H1 (cell line): Measurements from ENCODE around the gene VPS54. TPM values are rescaled to one million over a fixed set of nuclear protein-coding genes. Genes with fewer than 3 reads are reported as not detected.

Source experiments
- CTCF ChIA-PET: fragments of 300-600 bp; sonication (Branson Sonifier 250); formaldehyde crosslinking; loops from one replicate; lab custom pipeline; 2021; ENCODE audit not compliant: partially characterized antibody; lab: Charles Lee
- POLR2A ChIA-PET: fragments of 300-600 bp; sonication (Branson Sonifier 250); formaldehyde crosslinking; loops from one replicate; lab custom pipeline; 2021; ENCODE audit warnings: inconsistent platforms; ENCODE audit not compliant: partially characterized antibody; lab: Charles Lee
- DNase-seq, 2 experiments: peaks; one replicate each; pipeline versions ENCODE4 v3.0.0 to v3.0.0-alpha.2; 2010 to 2022; ENCODE audit warnings: low spot score in 2 of 2, low read depth in 1 of 2, mixed read lengths in 1 of 2
- FAIRE-seq: peaks from 2 replicates; lab custom pipeline; 2011; peaks lifted over from hg19 to GRCh38; lab: Jason Lieb, UNC
- H2AFZ ChIP-seq: 2 replicates; pipeline ENCODE4 v1.8.1; 2012; ENCODE audit warnings: low read length, inconsistent platforms
- H2AK5ac ChIP-seq: 2 replicates; pipeline ENCODE4 v1.6.1; 2013; ENCODE audit warnings: low read depth, low read length
- H2BK120ac ChIP-seq: replicated peaks from 2 replicates; pipeline ENCODE3; 2013; ENCODE audit warnings: low read depth, low read length, inconsistent platforms
- H2BK12ac ChIP-seq: 2 replicates; pipeline ENCODE4 v1.6.1; 2013; ENCODE audit warnings: low read depth, low read length
- H2BK15ac ChIP-seq: 2 replicates; pipeline ENCODE4 v1.6.1; 2013; ENCODE audit warnings: low read length
- H2BK20ac ChIP-seq: 2 replicates; pipeline ENCODE4 v1.6.1; 2013; ENCODE audit warnings: low read length
- H2BK5ac ChIP-seq: 2 replicates; pipeline ENCODE4 v1.6.1; 2013; ENCODE audit warnings: low read depth, low read length
- H3K14ac ChIP-seq: 2 replicates; pipeline ENCODE4 v1.6.1; 2013; ENCODE audit warnings: inconsistent platforms; ENCODE audit not compliant: insufficient read length
- H3K18ac ChIP-seq: 2 replicates; pipeline ENCODE4 v1.6.1; 2013; ENCODE audit warnings: low read length; ENCODE audit errors: extremely low read depth
- H3K23ac ChIP-seq: 2 replicates; pipeline ENCODE4 v1.6.1; 2013; ENCODE audit warnings: inconsistent platforms; ENCODE audit not compliant: insufficient read length
- H3K23me2 ChIP-seq: 2 replicates; pipeline ENCODE4 v1.6.1; 2013; ENCODE audit warnings: low read depth, low read length
- H3K27ac ChIP-seq: 2 replicates; pipeline ENCODE4 v1.6.1; 2011; ENCODE audit warnings: low read depth, low read length, inconsistent platforms
- H3K27me3 ChIP-seq, 4 experiments: replicated peaks in 1 of 4; 1 replicate in 1 of 4; 2 replicates in 3 of 4; pipeline versions ENCODE4 v1.6.1 to v1.8.1; 2011 to 2013; ENCODE audit warnings: low read length in 3 of 4, mild to moderate bottlenecking in 3 of 4, inconsistent platforms in 2 of 4, mixed read lengths in 2 of 4, moderate library complexity in 1 of 4; ENCODE audit not compliant: control insufficient read depth in 3 of 4, insufficient read depth in 3 of 4; ENCODE audit errors: extremely low read depth in 1 of 4
- H3K36me3 ChIP-seq, 4 experiments: 2 replicates each; pipeline versions ENCODE4 v1.6.1 to v1.8.1; 2011 to 2013; ENCODE audit warnings: mild to moderate bottlenecking in 4 of 4, low read length in 3 of 4, moderate library complexity in 2 of 4, control low read depth in 1 of 4, inconsistent platforms in 1 of 4; ENCODE audit not compliant: insufficient read depth in 4 of 4, control insufficient read depth in 2 of 4
- H3K4ac ChIP-seq: replicated peaks from 2 replicates; pipeline ENCODE3; 2013; ENCODE audit warnings: low read length, low read depth, mixed read lengths, inconsistent platforms; ENCODE audit not compliant: insufficient read length
- H3K4me1 ChIP-seq, 4 experiments: replicated peaks in 1 of 4; 1 replicate in 1 of 4; 2 replicates in 3 of 4; pipeline versions ENCODE4 v1.6.1 to v1.8.1; 2011 to 2013; ENCODE audit warnings: low read length in 3 of 4, inconsistent platforms in 2 of 4, mixed read lengths in 1 of 4; ENCODE audit not compliant: insufficient read depth in 4 of 4, control insufficient read depth in 3 of 4
- H3K4me2 ChIP-seq, 2 experiments: 2 replicates each; pipeline versions ENCODE4 v1.6.1 to v1.8.1; 2011 to 2013; ENCODE audit warnings: low read depth in 2 of 2, low read length in 2 of 2, control low read depth in 1 of 2, inconsistent platforms in 1 of 2, mild to moderate bottlenecking in 1 of 2; ENCODE audit not compliant: insufficient read depth in 1 of 2
- H3K4me3 ChIP-seq, 4 experiments: fragments of 200-600, 300-600 bp in 1 of 4; sonication (generic), shearing (Covaris generic), sonication (Bioruptor Twin) in 1 of 4; 2 replicates each; pipeline versions ENCODE4 v1.5.1 to v1.8.1; 2011 to 2016; ENCODE audit warnings: low read length in 4 of 4, low read depth in 3 of 4, control low read depth in 2 of 4, inconsistent platforms in 2 of 4, mild to moderate bottlenecking in 2 of 4, mixed read lengths in 1 of 4, moderate library complexity in 1 of 4; ENCODE audit not compliant: insufficient read depth in 2 of 4; ENCODE audit errors: extremely low read depth in 1 of 4
- H3K56ac ChIP-seq: replicated peaks from 2 replicates; pipeline ENCODE3; 2013; ENCODE audit warnings: low read depth, mild to moderate bottlenecking, mixed read lengths, low read length, inconsistent platforms; ENCODE audit not compliant: insufficient read length
- H3K79me1 ChIP-seq: 2 replicates; pipeline ENCODE4 v1.6.1; 2013; ENCODE audit warnings: low read depth, low read length, control low read depth
- H3K79me2 ChIP-seq, 2 experiments: 2 replicates each; pipeline versions ENCODE4 v1.6.1 to v1.8.1; 2012 to 2013; ENCODE audit warnings: low read length in 2 of 2, mild to moderate bottlenecking in 2 of 2, inconsistent platforms in 1 of 2; ENCODE audit not compliant: insufficient read depth in 2 of 2, control insufficient read depth in 1 of 2
- H3K9ac ChIP-seq, 4 experiments: replicated peaks in 1 of 4; 1 replicate in 1 of 4; 2 replicates in 3 of 4; pipeline versions ENCODE4 v1.6.1 to v1.8.1; 2011 to 2013; ENCODE audit warnings: low read depth in 3 of 4, low read length in 3 of 4, control low read depth in 2 of 4, mild to moderate bottlenecking in 2 of 4, moderate library complexity in 2 of 4, inconsistent platforms in 1 of 4; ENCODE audit errors: extremely low read depth in 1 of 4
- H3K9me3 ChIP-seq, 2 experiments: 2 replicates each; pipeline versions ENCODE4 v1.6.1 to v1.8.1; 2012 to 2013; ENCODE audit warnings: mild to moderate bottlenecking in 2 of 2, moderate library complexity in 2 of 2, control low read depth in 1 of 2, inconsistent platforms in 1 of 2, low read depth in 1 of 2, low read length in 1 of 2, mixed read lengths in 1 of 2; ENCODE audit not compliant: insufficient read depth in 2 of 2
- H4K20me1 ChIP-seq, 2 experiments: replicated peaks in 1 of 2; 2 replicates each; pipeline versions ENCODE3 to v1.8.1; 2011 to 2013; ENCODE audit warnings: inconsistent platforms in 2 of 2, low read length in 2 of 2, mild to moderate bottlenecking in 1 of 2; ENCODE audit not compliant: insufficient read depth in 2 of 2, control insufficient read depth in 1 of 2
- H4K5ac ChIP-seq: 2 replicates; pipeline ENCODE4 v1.6.1; 2013; ENCODE audit warnings: low read length, low read depth, mixed read lengths, inconsistent platforms; ENCODE audit not compliant: insufficient read length
- H4K8ac ChIP-seq: 2 replicates; pipeline ENCODE4 v1.8.0; 2013; ENCODE audit warnings: mild to moderate bottlenecking, moderate library complexity, low read length, inconsistent platforms; ENCODE audit not compliant: insufficient read depth; ENCODE audit errors: extremely low read depth
- H4K91ac ChIP-seq: replicated peaks from 2 replicates; pipeline ENCODE3; 2013; ENCODE audit warnings: low read length, mixed read lengths, inconsistent platforms; ENCODE audit not compliant: insufficient read length
- EGR1 ChIP-seq: IDR thresholded peaks from 2 replicates; pipeline ENCODE4 v1.6.1; 2011; ENCODE audit warnings: low read depth, low read length, borderline replicate concordance
- GABPA ChIP-seq: IDR thresholded peaks from 2 replicates; pipeline ENCODE4 v1.6.1; 2011; ENCODE audit warnings: mild to moderate bottlenecking, low read length, moderate library complexity, borderline replicate concordance; ENCODE audit not compliant: insufficient read depth
- HDAC2 ChIP-seq, 2 experiments: fragments of 300-600 bp in 1 of 2; sonication (generic) in 1 of 2; IDR thresholded peaks; 2 replicates each; pipeline ENCODE4 v1.6.1; 2011 to 2012; ENCODE audit warnings: low read depth in 2 of 2, low read length in 2 of 2, mild to moderate bottlenecking in 2 of 2, moderate library complexity in 2 of 2, borderline replicate concordance in 1 of 2, inconsistent platforms in 1 of 2
- POU5F1 ChIP-seq: IDR thresholded peaks from 2 replicates; pipeline ENCODE4 v1.6.1; 2011; ENCODE audit warnings: low read depth, mild to moderate bottlenecking, low read length, moderate library complexity
- SAP30 ChIP-seq: fragments of 300-600 bp; sonication (generic); IDR thresholded peaks from 2 replicates; pipeline ENCODE4 v1.7.1; 2012; ENCODE audit warnings: low read length, moderate library complexity, mild to moderate bottlenecking, inconsistent platforms; ENCODE audit not compliant: insufficient read depth, insufficient replicate concordance
- SIN3A ChIP-seq, 2 experiments: IDR thresholded peaks in 1 of 2; conservative IDR thresholded peaks in 1 of 2; 2 replicates each; pipeline ENCODE4 v1.6.1; 2011 to 2012; ENCODE audit warnings: low read length in 2 of 2, improper control_type of control experiment in 1 of 2, low read depth in 1 of 2, mild to moderate bottlenecking in 1 of 2
- SP2 ChIP-seq: IDR thresholded peaks from 2 replicates; pipeline ENCODE4 v1.6.1; 2012; ENCODE audit warnings: mild to moderate bottlenecking, low read length, inconsistent platforms
- TAF1 ChIP-seq: IDR thresholded peaks from 2 replicates; pipeline ENCODE4 v1.6.1; 2011; ENCODE audit warnings: mild to moderate bottlenecking, low read depth, low read length
- TAF7 ChIP-seq: optimal IDR thresholded peaks from 2 replicates; pipeline ENCODE3; 2011; ENCODE audit warnings: low read depth, mild to moderate bottlenecking, inconsistent platforms, low read length, moderate library complexity, borderline replicate concordance
- WGBS, 2 experiments: shearing (Covaris generic) in 1 of 2; methylation state at CpG; one replicate each; pipeline versions ENCODE4 v1.1.6 to v1.1.7; 2013 to 2015; ENCODE audit warnings: low lambda C conversion rate in 2 of 2, mixed read lengths in 2 of 2, inconsistent platforms in 1 of 2, low coverage in 1 of 2, missing lambda C conversion rate in 1 of 2; ENCODE audit not compliant: insufficient replicate concordance in 2 of 2, insufficient coverage in 1 of 2, insufficient read length in 1 of 2; ENCODE audit errors: extremely low coverage in 1 of 2, missing lambda C conversion rate in 1 of 2; 5-methylcytosine and 5-hydroxymethylcytosine counted together
- polyA plus RNA-seq, 7 experiments: library from polyadenylated mRNA; depleted of rRNA in 3 of 7; stranded (reverse) in 5 of 7; unstranded in 2 of 7; fragments of >200 nt in 5 of 7; fragments of 200-250 nt in 2 of 7; gene quantifications; 1 replicate in 5 of 7; 2 replicates in 1 of 7; 4 replicates in 1 of 7; pipeline versions ENCODE4 v1.2.1 to v1.2.3, GENCODE V29; 2011 to 2013; ENCODE audit warnings: missing spikeins in 2 of 7, mixed read lengths in 2 of 7
- total RNA-seq: library from RNA; stranded (reverse); fragmentation: NEBNext Ultra II Directional; extraction: Animal tissue kit (Norgen Biotek cat#: 25700); gene quantifications from 2 replicates; pipeline ENCODE4 v1.2.1, GENCODE V29; 2021
- TF ChIP-seq, protein P1 (sequence below), 3 experiments: IDR thresholded peaks; 1 replicate in 2 of 3; 2 replicates in 1 of 3; pipeline versions ENCODE4 v1.5.1 to v1.6.1; 2011; ENCODE audit warnings: low read length in 3 of 3, mild to moderate bottlenecking in 3 of 3, inconsistent platforms in 2 of 3, low read depth in 1 of 3, moderate library complexity in 1 of 3; ENCODE audit not compliant: insufficient read depth in 1 of 3; ENCODE audit errors: control extremely low read depth in 1 of 3

Gene VPS54
- total and polyA plus RNA-seq, 2 of the 8 experiments (the other 6 are each of a cell fraction or from before 2014, with no cell fraction given): 3.6 to 13.2 TPM

GRCh38 chr2:63878486-63878885 lies 140.7 kb downstream of the VPS54 start:
- CTCF ChIA-PET: interaction anchor here (0.8 kb wide), 1 partner anchor 180 kb away, joined by 4 read pairs; no protein-coding TSS in a partner anchor
- no peak overlapping the region for H2BK5ac ChIP-seq
- TF ChIP-seq, protein P1, sequence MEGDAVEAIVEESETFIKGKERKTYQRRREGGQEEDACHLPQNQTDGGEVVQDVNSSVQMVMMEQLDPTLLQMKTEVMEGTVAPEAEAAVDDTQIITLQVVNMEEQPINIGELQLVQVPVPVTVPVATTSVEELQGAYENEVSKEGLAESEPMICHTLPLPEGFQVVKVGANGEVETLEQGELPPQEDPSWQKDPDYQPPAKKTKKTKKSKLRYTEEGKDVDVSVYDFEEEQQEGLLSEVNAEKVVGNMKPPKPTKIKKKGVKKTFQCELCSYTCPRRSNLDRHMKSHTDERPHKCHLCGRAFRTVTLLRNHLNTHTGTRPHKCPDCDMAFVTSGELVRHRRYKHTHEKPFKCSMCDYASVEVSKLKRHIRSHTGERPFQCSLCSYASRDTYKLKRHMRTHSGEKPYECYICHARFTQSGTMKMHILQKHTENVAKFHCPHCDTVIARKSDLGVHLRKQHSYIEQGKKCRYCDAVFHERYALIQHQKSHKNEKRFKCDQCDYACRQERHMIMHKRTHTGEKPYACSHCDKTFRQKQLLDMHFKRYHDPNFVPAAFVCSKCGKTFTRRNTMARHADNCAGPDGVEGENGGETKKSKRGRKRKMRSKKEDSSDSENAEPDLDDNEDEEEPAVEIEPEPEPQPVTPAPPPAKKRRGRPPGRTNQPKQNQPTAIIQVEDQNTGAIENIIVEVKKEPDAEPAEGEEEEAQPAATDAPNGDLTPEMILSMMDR (IDR thresholded peaks at IDR 0.05; ENCODE audit: control extremely low read depth in 1 of 3, insufficient read depth in 1 of 3, low read depth in 1 of 3, low read length in 3 of 3): no peak
- TF ChIP-seq EGR1: no peak
- TF ChIP-seq TAF1: no peak
- TF ChIP-seq SP2: no peak
- no peak for TF ChIP-seq TAF7
- no peak for TF ChIP-seq GABPA
- no peak for TF ChIP-seq SAP30
- TF ChIP-seq SIN3A (conservative IDR thresholded peaks at IDR 0.05 in 1 of 2, IDR thresholded peaks at IDR 0.05 in 1 of 2; ENCODE audit: low read depth in 1 of 2, low read length in 2 of 2): no peak
- TF ChIP-seq HDAC2 (IDR thresholded peaks at IDR 0.05; ENCODE audit: borderline replicate concordance in 1 of 2, low read depth in 2 of 2, low read length in 2 of 2): no peak
- TF ChIP-seq POU5F1: no peak

More at GRCh38 chr2:63878486-63878885, 140.7 kb downstream of the VPS54 start:
- H4K91ac ChIP-seq: no peak overlapping the region
- H2BK15ac ChIP-seq: no peak overlapping the region
- H3K9me3 ChIP-seq: no peaks in the 10 kb centered on the region
- no peak for FAIRE-seq
- no peak overlapping the region; a peak in 1 of 8 replicates for H3K4me3 ChIP-seq
- no peak overlapping the region for H3K14ac ChIP-seq
- no peak overlapping the region for H3K27ac ChIP-seq
- no peak overlapping the region for H3K4me2 ChIP-seq
- H4K20me1 ChIP-seq: peaks cover 27 to 36% of the 10 kb centered on the region in 2 experiments
- peaks cover 0 to 18% (median 9%) of the 10 kb centered on the region in 4 experiments; a peak in 6 of 7 replicates for H3K4me1 ChIP-seq
- H3K79me1 ChIP-seq: peaks cover 2% of the 10 kb centered on the region; the same call in 1 of the 2 replicates
- H2BK12ac ChIP-seq: no peak overlapping the region
- no peak overlapping the region for H3K56ac ChIP-seq
- no peak overlapping the region for H2BK120ac ChIP-seq
- DNase-seq: no peak
- H3K23me2 ChIP-seq: no peaks in the 10 kb centered on the region
- no peak overlapping the region for H2BK20ac ChIP-seq
- no peak overlapping the region for H3K4ac ChIP-seq
- peaks cover 3 to 95% of the 10 kb centered on the region in 2 experiments for H3K79me2 ChIP-seq
- H4K8ac ChIP-seq: no peak overlapping the region
- POLR2A ChIA-PET: interaction anchor here (1.1 to 6.2 kb wide), 7 partner anchors 14 to 263 kb away, joined by 3 to 45 read pairs (median 4); partner anchors contain the start of gene UGP2
- H3K9ac ChIP-seq: no peak overlapping the region
- WGBS, 2 experiments: 91% methylated on average over 1 of the region's 1 CpG; no CpG with 5 or more reads in 1 of the 2 experiments
- no peak overlapping the region for H2AK5ac ChIP-seq
- no peak overlapping the region for H3K18ac ChIP-seq
- H3K27me3 ChIP-seq: no peaks in the 10 kb centered on the region
- no peak overlapping the region for H3K23ac ChIP-seq
- H3K36me3 ChIP-seq: peaks cover 12 to 93% (median 53%) of the 10 kb centered on the region in 4 experiments
- H4K5ac ChIP-seq: no peak overlapping the region
- H2AFZ ChIP-seq: no peak overlapping the region
